ENCODE data around the gene CNST.
"Not testable (repeated sequence)": the region's sequence is repeated elsewhere in the genome, so short reads cannot be mapped to it uniquely, and the experiment has no call there.

Gene CNST

DNA sequence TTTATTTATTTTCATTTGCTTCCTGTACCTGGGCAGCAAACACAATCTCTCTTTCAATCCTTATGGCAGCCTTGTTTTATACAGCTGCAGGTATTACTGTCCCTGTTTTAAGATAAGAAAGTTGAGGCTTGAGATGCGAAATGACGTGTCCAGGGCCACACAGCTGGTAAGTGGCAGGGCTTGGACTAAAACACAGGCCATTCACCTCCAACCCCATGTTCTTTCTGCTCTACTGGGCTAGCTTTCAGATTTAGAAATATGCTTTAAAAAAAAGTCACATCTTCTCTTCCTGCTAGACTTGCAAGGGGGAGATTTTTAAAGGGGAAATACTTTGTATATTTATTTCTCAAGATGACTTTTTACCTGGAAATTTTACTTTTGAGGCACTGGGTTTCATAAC is 62.8 kb downstream of the CNST start:
- Histone ChIP-seq H3K27me3 (no peaks in the 10 kb centered on the region), H3K4me3 (ENCODE audit: low read depth, low read length) (no peak overlapping the region), H3K9me3 (no peaks in the 10 kb centered on the region), H3K4me1 (no peaks in the 10 kb centered on the region), H3K36me3 (peaks cover 3% of the 10 kb centered on the region)
- no peak for TF ChIP-seq CTCF (IDR thresholded peaks at IDR 0.05; ENCODE audit: low read depth, low read length)
- DNase-seq, result no peak

DNA sequence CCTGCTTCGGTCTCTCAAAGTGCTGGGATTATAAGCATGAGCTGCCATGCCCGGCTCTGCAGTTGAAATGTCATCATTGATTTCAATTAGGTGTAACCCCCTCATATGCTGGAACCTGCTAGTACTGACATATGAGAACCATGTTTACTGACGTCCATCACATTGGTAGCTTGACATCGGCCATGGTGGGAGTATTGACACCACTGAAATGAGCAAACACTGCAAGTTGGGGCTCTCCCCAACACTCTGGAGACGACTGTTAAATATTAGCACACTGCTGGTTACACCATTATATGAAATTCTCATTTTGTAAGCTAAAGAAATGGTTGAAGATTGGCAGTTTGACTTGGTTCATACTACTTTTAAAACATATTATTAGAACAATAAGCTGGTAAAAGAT is 63.7 kb downstream of the CNST start:
- no peak for TF ChIP-seq CTCF (IDR thresholded peaks at IDR 0.05; ENCODE audit: low read depth, low read length)
- Histone ChIP-seq H3K4me3 (ENCODE audit: low read depth, low read length) (no peak overlapping the region), H3K27me3 (no peaks in the 10 kb centered on the region), H3K9me3 (no peaks in the 10 kb centered on the region), H3K36me3 (peaks cover 3% of the 10 kb centered on the region), H3K4me1 (no peaks in the 10 kb centered on the region)
- DNase-seq, result no peak

- no peak for DNase-seq
- no peak for TF ChIP-seq CTCF (IDR thresholded peaks at IDR 0.05; ENCODE audit: low read depth, low read length)
Measured at GRCh38 chr1:246631426-246631825, 65.2 kb downstream of the CNST start.

GRCh38 chr1:246632281-246633168 is 66.3 kb downstream of the CNST start:
- Histone ChIP-seq H3K27me3 (no peaks in the 10 kb centered on the region), H3K4me3 (ENCODE audit: low read depth, low read length) (no peak overlapping the region), H3K36me3 (peaks cover 3% of the 10 kb centered on the region), H3K4me1 (no peaks in the 10 kb centered on the region), H3K9me3 (no peaks in the 10 kb centered on the region)
- no peak for DNase-seq
- TF ChIP-seq CTCF (IDR thresholded peaks at IDR 0.05; ENCODE audit: low read depth, low read length), result no peak

More at GRCh38 chr1:246631426-246631825, 65.2 kb downstream of the CNST start:
- H3K36me3 ChIP-seq, result peaks cover 3% of the 10 kb centered on the region
- H3K9me3 ChIP-seq, result no peaks in the 10 kb centered on the region
- no peaks in the 10 kb centered on the region for H3K27me3 ChIP-seq
- no peak overlapping the region for H3K4me3 ChIP-seq (ENCODE audit: low read depth, low read length)
- H3K4me1 ChIP-seq, result no peaks in the 10 kb centered on the region

DNA sequence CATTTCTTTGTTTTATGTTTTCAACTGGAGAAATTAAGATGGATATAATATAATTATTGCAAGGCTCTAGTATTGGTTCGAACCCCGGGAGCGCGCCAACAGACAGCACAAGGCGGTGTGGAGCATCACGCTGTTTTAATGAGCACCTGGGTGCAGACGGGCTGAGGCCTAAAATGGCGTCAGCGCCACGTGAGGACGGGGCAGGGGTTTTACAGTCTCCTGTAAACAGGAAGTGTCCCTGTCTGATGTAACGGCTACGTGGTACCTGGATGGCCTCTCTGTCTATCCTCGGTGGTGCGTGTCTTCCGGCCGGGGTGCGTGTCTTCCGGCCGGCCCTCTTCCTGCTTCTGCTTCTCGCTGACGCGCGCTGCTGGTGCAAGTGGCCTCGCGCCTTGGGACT is 68.4 kb downstream of the CNST start:
- not testable (repeated sequence) for H3K4me3 ChIP-seq (ENCODE audit: low read depth, low read length); H3K36me3 ChIP-seq; DNase-seq; H3K9me3 ChIP-seq; H3K27me3 ChIP-seq; H3K4me1 ChIP-seq

DNA sequence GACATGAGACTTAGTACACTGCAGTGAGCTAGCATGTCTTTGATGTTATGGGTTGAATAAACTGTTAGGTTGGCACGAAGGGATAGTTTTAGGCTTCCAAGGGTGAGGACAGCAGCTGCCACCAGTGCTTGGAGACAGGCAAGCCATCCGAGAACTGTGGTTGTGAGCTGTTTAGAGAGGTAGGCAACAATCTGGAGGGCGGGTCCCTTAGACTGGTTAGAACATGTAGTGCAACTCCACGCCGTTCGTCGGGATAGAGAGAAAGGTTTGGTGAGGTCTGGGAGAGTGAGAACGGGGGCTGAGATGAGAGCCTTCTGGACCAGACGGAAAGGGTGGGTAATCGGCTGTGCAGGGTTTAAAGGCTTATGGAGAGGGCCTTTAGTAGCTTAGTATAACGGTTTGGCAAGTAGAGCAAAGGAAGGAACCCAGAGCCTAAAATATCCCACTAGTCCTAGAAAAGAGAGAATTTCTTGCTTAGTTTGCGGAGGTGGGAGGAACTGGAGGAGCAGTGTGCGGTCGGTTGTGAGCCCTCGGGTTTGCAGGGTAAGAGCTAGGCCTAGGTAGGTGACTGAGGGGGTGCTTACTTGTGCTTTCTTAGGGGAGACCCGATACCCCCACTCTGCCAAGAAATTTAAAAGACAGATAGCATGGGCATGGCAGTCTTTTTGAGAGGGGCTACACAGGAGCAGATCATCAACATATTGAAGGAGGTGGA is 72.8 kb downstream of the CNST start:
- no peak for TF ChIP-seq CTCF (IDR thresholded peaks at IDR 0.05; ENCODE audit: low read depth, low read length)
- H3K4me1 ChIP-seq, result no peaks in the 10 kb centered on the region
- H3K36me3 ChIP-seq, result peaks cover 2% of the 10 kb centered on the region
- H3K27me3 ChIP-seq, result no peaks in the 10 kb centered on the region
- H3K9me3 ChIP-seq, result no peaks in the 10 kb centered on the region
- H3K4me3 ChIP-seq (ENCODE audit: low read depth, low read length), result no peak overlapping the region
- no peak for DNase-seq
